Measurements from ENCODE around the gene SH3YL1. TPM values are rescaled to one million over a fixed set of nuclear protein-coding genes. Genes with fewer than 3 reads are reported as not detected.
A peak's percentile ranks its signal among the peaks of the same experiment; 100 is the strongest.

SH3YL1 gene
- total RNA-seq (10 to 100 TPM; 69.5 to 71.4 TPM), polyA plus RNA-seq (10 to 100 TPM; 38.0 to 41.3 TPM)

GRCh38 chr2:263774-264492 lies at the start of gene SH3YL1:
SH3YL1 (minus strand) TSS chr2:264032; CDS start chr2:263984, 48 bp downstream.
- intact Hi-C loops (cut with micrococcal nuclease) = loop anchor here (1.0 to 2.0 kb wide), 4 partner anchors 17 to 413 kb away; partner anchors contain the start of gene TMEM18
- peak; percentile 69 to 83 (median 75) for DNase-seq
- no peaks in the 10 kb centered on the region for H3K36me3 ChIP-seq (ENCODE audit: insufficient read depth, low read length)
- peaks cover 44% of the 10 kb centered on the region for H3K4me1 ChIP-seq (ENCODE audit: insufficient read depth, low read length)
- ChIA-PET POLR2A (ENCODE audit: partially characterized antibody) (interaction anchor here (0.7 to 1.0 kb wide), 2 partner anchors 165 to 173 kb away, joined by 3 to 4 read pairs; no protein-coding TSS in a partner anchor), CTCF (ENCODE audit: partially characterized antibody) (interaction anchor here (0.8 kb wide), 1 partner anchor 373 kb away, joined by 3 read pairs; no protein-coding TSS in a partner anchor)
- H3K4me3 ChIP-seq (ENCODE audit: low read length in 2 of 2) = peak within 1 kb of the TSS; percentile 18 to 75
- peak within 1 kb of the TSS; percentile 85 for H3K27ac ChIP-seq (ENCODE audit: low read depth, low read length)
- Mint-ChIP-seq H3K9me3 (peaks cover 0 to 5% (median 0%) of the 10 kb centered on the region in 8 donors), H3K4me1 (peaks cover 16 to 63% (median 38%) of the 10 kb centered on the region in 4 donors), H3K4me3 (peak within 1 kb of the TSS; percentile 92 to 96 (median 94)), H3K27ac (peak within 1 kb of the TSS; percentile 96 to 97 (median 96)), H3K27me3 (no peaks in the 10 kb centered on the region), H3K36me3 (peaks cover 11 to 26% of the 10 kb centered on the region in 2 donors)
- H3K27me3 ChIP-seq (ENCODE audit: insufficient read depth, low read length) = no peaks in the 10 kb centered on the region
- no peaks in the 10 kb centered on the region for H3K9me3 ChIP-seq (ENCODE audit: control insufficient read depth in 1 of 2, low read length in 2 of 2)

- ChIA-PET CTCF (ENCODE audit: partially characterized antibody) (no interaction called here), POLR2A (ENCODE audit: partially characterized antibody) (no interaction called here)
- H3K27ac Mint-ChIP-seq = no peak overlapping the region
- intact Hi-C loops (cut with micrococcal nuclease) = no loop called here
- H3K9me3 ChIP-seq (ENCODE audit: control insufficient read depth in 1 of 2, low read length in 2 of 2) = no peaks in the 10 kb centered on the region
- H3K4me3 Mint-ChIP-seq = no peak overlapping the region
- no peaks in the 10 kb centered on the region for H3K36me3 ChIP-seq (ENCODE audit: insufficient read depth, low read length)
- DNase-seq = no peak
- H3K27me3 ChIP-seq (ENCODE audit: insufficient read depth, low read length) = no peaks in the 10 kb centered on the region
- no peaks in the 10 kb centered on the region for H3K27me3 Mint-ChIP-seq
- H3K27ac ChIP-seq (ENCODE audit: low read depth, low read length) = no peak overlapping the region
- no peaks in the 10 kb centered on the region for H3K36me3 Mint-ChIP-seq
- H3K4me1 ChIP-seq (ENCODE audit: insufficient read depth, low read length) = no peaks in the 10 kb centered on the region
- H3K4me1 Mint-ChIP-seq = peaks cover 0 to under 1% (median 0%) of the 10 kb centered on the region in 4 donors
- H3K9me3 Mint-ChIP-seq = peaks cover 0 to 4% (median 0%) of the 10 kb centered on the region in 8 donors
- no peak overlapping the region for H3K4me3 ChIP-seq (ENCODE audit: low read length in 2 of 2)
Measured at GRCh38 chr2:310994-311393, 47.2 kb upstream of the SH3YL1 start.

- no peaks in the 10 kb centered on the region for H3K36me3 Mint-ChIP-seq
- H3K9me3 Mint-ChIP-seq = peaks cover 0 to 4% (median 0%) of the 10 kb centered on the region in 8 donors
- no peaks in the 10 kb centered on the region for H3K9me3 ChIP-seq (ENCODE audit: control insufficient read depth in 1 of 2, low read length in 2 of 2)
- ChIA-PET CTCF (ENCODE audit: partially characterized antibody) (no interaction called here), POLR2A (ENCODE audit: partially characterized antibody) (no interaction called here)
- H3K36me3 ChIP-seq (ENCODE audit: insufficient read depth, low read length) = no peaks in the 10 kb centered on the region
- no peak overlapping the region for H3K27ac ChIP-seq (ENCODE audit: low read depth, low read length)
- H3K4me3 ChIP-seq (ENCODE audit: low read length in 2 of 2) = no peak overlapping the region
- H3K4me3 Mint-ChIP-seq = no peak overlapping the region
- H3K27me3 Mint-ChIP-seq = peaks cover 2 to 3% of the 10 kb centered on the region in 2 donors
- H3K27me3 ChIP-seq (ENCODE audit: insufficient read depth, low read length) = no peaks in the 10 kb centered on the region
- no peak for DNase-seq
- H3K4me1 Mint-ChIP-seq = no peaks in the 10 kb centered on the region
- H3K27ac Mint-ChIP-seq = no peak overlapping the region
- intact Hi-C loops (cut with micrococcal nuclease) = no loop called here
- H3K4me1 ChIP-seq (ENCODE audit: insufficient read depth, low read length) = no peaks in the 10 kb centered on the region
Measured at GRCh38 chr2:309954-310510, 46.2 kb upstream of the SH3YL1 start.

- H3K36me3 ChIP-seq (ENCODE audit: insufficient read depth, low read length) = no peaks in the 10 kb centered on the region
- DNase-seq = no peak
- no peaks in the 10 kb centered on the region for H3K4me1 Mint-ChIP-seq
- H3K4me3 ChIP-seq (ENCODE audit: low read length in 2 of 2) = no peak overlapping the region
- peaks cover 2 to 3% of the 10 kb centered on the region in 2 donors for H3K27me3 Mint-ChIP-seq
- no peak overlapping the region for H3K27ac ChIP-seq (ENCODE audit: low read depth, low read length)
- CTCF ChIA-PET (ENCODE audit: partially characterized antibody) = no interaction called here
- H3K4me3 Mint-ChIP-seq = no peak overlapping the region
- H3K9me3 Mint-ChIP-seq = peaks cover 0 to 4% (median 0%) of the 10 kb centered on the region in 8 donors
- H3K9me3 ChIP-seq (ENCODE audit: control insufficient read depth in 1 of 2, low read length in 2 of 2) = no peaks in the 10 kb centered on the region
- H3K36me3 Mint-ChIP-seq = no peaks in the 10 kb centered on the region
- POLR2A ChIA-PET (ENCODE audit: partially characterized antibody) = no interaction called here
- no peaks in the 10 kb centered on the region for H3K27me3 ChIP-seq (ENCODE audit: insufficient read depth, low read length)
- H3K4me1 ChIP-seq (ENCODE audit: insufficient read depth, low read length) = no peaks in the 10 kb centered on the region
- no peak overlapping the region for H3K27ac Mint-ChIP-seq
- intact Hi-C loops (cut with micrococcal nuclease) = no loop called here
Measured at GRCh38 chr2:309148-309953, 45.5 kb upstream of the SH3YL1 start.

- intact Hi-C loops (cut with micrococcal nuclease) = no loop called here
- peaks cover 4 to 8% of the 10 kb centered on the region in 2 donors for H3K27me3 Mint-ChIP-seq
- no peak overlapping the region for H3K4me3 ChIP-seq (ENCODE audit: low read length in 2 of 2)
- no peak overlapping the region for H3K27ac ChIP-seq (ENCODE audit: low read depth, low read length)
- no peaks in the 10 kb centered on the region for H3K9me3 ChIP-seq (ENCODE audit: control insufficient read depth in 1 of 2, low read length in 2 of 2)
- no peak for DNase-seq
- H3K36me3 Mint-ChIP-seq = no peaks in the 10 kb centered on the region
- ChIA-PET POLR2A (ENCODE audit: partially characterized antibody) (no interaction called here), CTCF (ENCODE audit: partially characterized antibody) (no interaction called here)
- no peaks in the 10 kb centered on the region for H3K4me1 Mint-ChIP-seq
- peaks cover 2 to 12% (median 4%) of the 10 kb centered on the region in 8 donors for H3K9me3 Mint-ChIP-seq
- no peaks in the 10 kb centered on the region for H3K27me3 ChIP-seq (ENCODE audit: insufficient read depth, low read length)
- H3K36me3 ChIP-seq (ENCODE audit: insufficient read depth, low read length) = no peaks in the 10 kb centered on the region
- H3K4me1 ChIP-seq (ENCODE audit: insufficient read depth, low read length) = no peaks in the 10 kb centered on the region
- no peak overlapping the region for H3K4me3 Mint-ChIP-seq
- no peak overlapping the region for H3K27ac Mint-ChIP-seq
Measured at GRCh38 chr2:305366-305765, 41.5 kb upstream of the SH3YL1 start.

- Histone ChIP-seq H3K27me3 (ENCODE audit: insufficient read depth, low read length) (no peaks in the 10 kb centered on the region), H3K9me3 (ENCODE audit: control insufficient read depth in 1 of 2, low read length in 2 of 2) (no peaks in the 10 kb centered on the region), H3K4me3 (ENCODE audit: low read length in 2 of 2) (no peak overlapping the region), H3K4me1 (ENCODE audit: insufficient read depth, low read length) (no peaks in the 10 kb centered on the region), H3K36me3 (ENCODE audit: insufficient read depth, low read length) (no peaks in the 10 kb centered on the region), H3K27ac (ENCODE audit: low read depth, low read length) (no peak overlapping the region)
- DNase-seq = no peak
- Mint-ChIP-seq H3K4me3 (no peak overlapping the region), H3K27me3 (peaks cover 19 to 40% of the 10 kb centered on the region in 2 donors), H3K27ac (no peak overlapping the region), H3K9me3 (peaks cover 0 to 24% (median 11%) of the 10 kb centered on the region in 8 donors), H3K36me3 (peaks cover 0 to 3% of the 10 kb centered on the region in 2 donors), H3K4me1 (no peaks in the 10 kb centered on the region)
- ChIA-PET POLR2A (ENCODE audit: partially characterized antibody) (no interaction called here), CTCF (ENCODE audit: partially characterized antibody) (interaction anchor here (1.8 kb wide), 1 partner anchor 49 kb away, joined by 5 read pairs; no protein-coding TSS in a partner anchor)
- intact Hi-C loops (cut with micrococcal nuclease) = no loop called here
Measured at GRCh38 chr2:296354-296753, 32.5 kb upstream of the SH3YL1 start.

GRCh38 chr2:295090-295489 lies 31.3 kb upstream of the SH3YL1 start:
- H3K9me3 ChIP-seq (ENCODE audit: control insufficient read depth in 1 of 2, low read length in 2 of 2) = no peaks in the 10 kb centered on the region
- Mint-ChIP-seq H3K4me3 (no peak overlapping the region), H3K9me3 (peaks cover 0 to 16% (median 9%) of the 10 kb centered on the region in 8 donors), H3K27me3 (peaks cover 23 to 37% of the 10 kb centered on the region in 2 donors), H3K4me1 (peaks cover 0 to 3% (median under 1%) of the 10 kb centered on the region in 4 donors), H3K27ac (no peak overlapping the region), H3K36me3 (peaks cover 0 to 3% of the 10 kb centered on the region in 2 donors)
- peaks cover 1% of the 10 kb centered on the region for H3K27me3 ChIP-seq (ENCODE audit: insufficient read depth, low read length)
- ChIA-PET CTCF (ENCODE audit: partially characterized antibody) (no interaction called here), POLR2A (ENCODE audit: partially characterized antibody) (no interaction called here)
- no peak for DNase-seq
- no peaks in the 10 kb centered on the region for H3K36me3 ChIP-seq (ENCODE audit: insufficient read depth, low read length)
- H3K4me3 ChIP-seq (ENCODE audit: low read length in 2 of 2) = no peak overlapping the region
- no peak overlapping the region for H3K27ac ChIP-seq (ENCODE audit: low read depth, low read length)
- H3K4me1 ChIP-seq (ENCODE audit: insufficient read depth, low read length) = peaks cover 2% of the 10 kb centered on the region
- intact Hi-C loops (cut with micrococcal nuclease) = no loop called here
